AG04449 (cell line): ENCODE data around the gene KHDRBS1.
"Not testable (repeated sequence)": the region's sequence is repeated elsewhere in the genome, so short reads cannot be mapped to it uniquely, and the experiment has no call there.

Source experiments
- CTCF ChIA-PET: fragments of 350-600 bp; formaldehyde crosslinking; extraction: SDS; loops from one replicate; lab custom pipeline; 2021; ENCODE audit warnings: antibody characterized with exemption; lab: Yijun Ruan, JAX
- POLR2A ChIA-PET: fragments of 400-600, 350-600 bp; formaldehyde crosslinking; extraction: SDS; loops from one replicate; lab custom pipeline; 2020; ENCODE audit warnings: antibody characterized with exemption, inconsistent platforms; lab: Yijun Ruan, JAX
- DNase-seq: peaks from one replicate; pipeline ENCODE4 v3.0.0-alpha.2; 2010; ENCODE audit warnings: low read depth, low spot score
- H3K4me3 ChIP-seq: 2 replicates; pipeline ENCODE4 v1.5.1; 2011; ENCODE audit warnings: low read depth, mild to moderate bottlenecking, control low read depth, low read length
- CTCF ChIP-seq: IDR thresholded peaks from one replicate; pipeline ENCODE4 v1.5.1; 2011; ENCODE audit warnings: mild to moderate bottlenecking, moderate library complexity, low read length, control low read depth, inconsistent platforms; ENCODE audit not compliant: insufficient read depth; ENCODE audit errors: missing control alignments

Gene KHDRBS1

GRCh38 chr1:32074841-32075240 is 61.2 kb downstream of the KHDRBS1 start:
- CTCF ChIA-PET: interaction anchor here (0.9 to 1.4 kb wide), 5 partner anchors 15 to 72 kb away, joined by 3 to 5 read pairs (median 3); partner anchors contain the start of gene KPNA6
- H3K4me3 ChIP-seq: no peak overlapping the region
- POLR2A ChIA-PET: interaction anchor here (0.7 kb wide), 1 partner anchor 14 kb away, joined by 3 read pairs; no protein-coding TSS in a partner anchor
- no peak for TF ChIP-seq CTCF
- DNase-seq: no peak

- DNase-seq: no peak
- CTCF ChIA-PET: no interaction called here
- POLR2A ChIA-PET: no interaction called here
- TF ChIP-seq CTCF: no peak
- no peak overlapping the region for H3K4me3 ChIP-seq
Measured at GRCh38 chr1:32077451-32077850, 63.8 kb downstream of the KHDRBS1 start.

GRCh38 chr1:32082022-32082421 is 68.4 kb downstream of the KHDRBS1 start:
- H3K4me3 ChIP-seq: no peak overlapping the region
- ChIA-PET POLR2A (no interaction called here), CTCF (interaction anchor here (1.4 to 2.7 kb wide), 3 partner anchors 8 to 27 kb away, joined by 6 to 8 read pairs (median 7); partner anchors contain the start of genes KPNA6 and TMEM39B)
- no peak for DNase-seq
- no peak for TF ChIP-seq CTCF

GRCh38 chr1:32086381-32086780 is 72.7 kb downstream of the KHDRBS1 start:
- H3K4me3 ChIP-seq, DNase-seq, POLR2A ChIA-PET: not testable (repeated sequence)
- CTCF ChIA-PET: interaction anchor here (0.7 to 2.3 kb wide), 3 partner anchors 14 to 23 kb away, joined by 3 to 13 read pairs (median 8); partner anchors contain the start of genes KPNA6 and TMEM39B

- ChIA-PET CTCF (interaction anchor here (1.3 kb wide), 1 partner anchor 18 kb away, joined by 4 read pairs; no protein-coding TSS in a partner anchor), POLR2A (interaction anchor here (1.1 kb wide), 1 partner anchor 18 kb away, joined by 3 read pairs; no protein-coding TSS in a partner anchor)
- no peak for DNase-seq
Measured at GRCh38 chr1:32091176-32091575, 77.5 kb downstream of the KHDRBS1 start.

GRCh38 chr1:32091591-32091990 is 77.9 kb downstream of the KHDRBS1 start:
- no peak for TF ChIP-seq CTCF
- H3K4me3 ChIP-seq: no peak overlapping the region
- DNase-seq: no peak
- POLR2A ChIA-PET: interaction anchor here (1.1 kb wide), 1 partner anchor 18 kb away, joined by 3 read pairs; no protein-coding TSS in a partner anchor
- CTCF ChIA-PET: no interaction called here

More at GRCh38 chr1:32091176-32091575, 77.5 kb downstream of the KHDRBS1 start:
- no peak overlapping the region for H3K4me3 ChIP-seq
- no peak for TF ChIP-seq CTCF
